Measurements from ENCODE around the gene PANX2.

The PANX2 gene

GRCh38 chr22:50174382-50175190 is 4.1 kb downstream of the PANX2 start:
- Histone ChIP-seq H3K79me2 (ENCODE audit: low read length) (no peaks in the 10 kb centered on the region), H3F3A (ENCODE audit: insufficient read depth, low read length) (no peaks in the 10 kb centered on the region), H3K27me3 (replicated peaks; ENCODE audit: insufficient read depth, low read length) (peaks cover 6% of the 10 kb centered on the region; the same call in 1 of the 2 replicates), H3K9ac (ENCODE audit: low read length) (no peak overlapping the region), H3K27ac (ENCODE audit: low read length) (no peak overlapping the region), H4K20me1 (ENCODE audit: insufficient read depth, low read length) (no peaks in the 10 kb centered on the region), H3K4me3 (ENCODE audit: low read length) (no peak overlapping the region), H3K36me3 (replicated peaks; ENCODE audit: insufficient read depth, low read length) (no peaks in the 10 kb centered on the region), H3K9me2 (replicated peaks; ENCODE audit: insufficient read depth, low read length) (no peaks in the 10 kb centered on the region), H3K4me1 (ENCODE audit: low read length) (no peaks in the 10 kb centered on the region), H2AFZ (ENCODE audit: low read length) (no peak overlapping the region), H3K9me3 (replicated peaks; ENCODE audit: insufficient read depth, low read length) (no peaks in the 10 kb centered on the region), H3K4me2 (ENCODE audit: low read depth, low read length) (no peak overlapping the region)
- TF ChIP-seq CTCF (IDR thresholded peaks at IDR 0.05; ENCODE audit: low read length): no peak
- TF ChIP-seq EZH2phosphoT487 (IDR thresholded peaks at IDR 0.05; ENCODE audit: low read length): no peak
- no peak for TF ChIP-seq EZH2 (optimal IDR thresholded peaks at IDR 0.05; ENCODE audit: low read depth, low read length)
- no peak for DNase-seq

- no peak overlapping the region for H3K9ac ChIP-seq (ENCODE audit: low read length)
- no peak overlapping the region for H2AFZ ChIP-seq (ENCODE audit: low read length)
- no peak for DNase-seq
- H3F3A ChIP-seq (ENCODE audit: insufficient read depth, low read length): no peaks in the 10 kb centered on the region
- H3K27me3 ChIP-seq (replicated peaks; ENCODE audit: insufficient read depth, low read length): peaks cover 6% of the 10 kb centered on the region; the same call in 1 of the 2 replicates
- H4K20me1 ChIP-seq (ENCODE audit: insufficient read depth, low read length): no peaks in the 10 kb centered on the region
- no peaks in the 10 kb centered on the region for H3K9me3 ChIP-seq (replicated peaks; ENCODE audit: insufficient read depth, low read length)
- no peak overlapping the region for H3K4me2 ChIP-seq (ENCODE audit: low read depth, low read length)
- no peaks in the 10 kb centered on the region for H3K4me1 ChIP-seq (ENCODE audit: low read length)
- no peaks in the 10 kb centered on the region for H3K79me2 ChIP-seq (ENCODE audit: low read length)
- H3K9me2 ChIP-seq (replicated peaks; ENCODE audit: insufficient read depth, low read length): no peaks in the 10 kb centered on the region
- no peak overlapping the region for H3K4me3 ChIP-seq (ENCODE audit: low read length)
- H3K27ac ChIP-seq (ENCODE audit: low read length): no peak overlapping the region
- no peaks in the 10 kb centered on the region for H3K36me3 ChIP-seq (replicated peaks; ENCODE audit: insufficient read depth, low read length)
- TF ChIP-seq EZH2phosphoT487 (IDR thresholded peaks at IDR 0.05; ENCODE audit: low read length): no peak
- no peak for TF ChIP-seq EZH2 (optimal IDR thresholded peaks at IDR 0.05; ENCODE audit: low read depth, low read length)
- no peak for TF ChIP-seq CTCF (IDR thresholded peaks at IDR 0.05; ENCODE audit: low read length)
Measured at GRCh38 chr22:50175191-50175461, 4.6 kb downstream of the PANX2 start.

- no peaks in the 10 kb centered on the region for H4K20me1 ChIP-seq (ENCODE audit: insufficient read depth, low read length)
- H3K79me2 ChIP-seq (ENCODE audit: low read length): no peaks in the 10 kb centered on the region
- no peak for TF ChIP-seq EZH2 (optimal IDR thresholded peaks at IDR 0.05; ENCODE audit: low read depth, low read length)
- no peak for TF ChIP-seq EZH2phosphoT487 (IDR thresholded peaks at IDR 0.05; ENCODE audit: low read length)
- no peak for TF ChIP-seq CTCF (IDR thresholded peaks at IDR 0.05; ENCODE audit: low read length)
- H3K9me3 ChIP-seq (replicated peaks; ENCODE audit: insufficient read depth, low read length): no peaks in the 10 kb centered on the region
- no peak overlapping the region for H3K4me2 ChIP-seq (ENCODE audit: low read depth, low read length)
- no peak for DNase-seq
- no peaks in the 10 kb centered on the region for H3K9me2 ChIP-seq (replicated peaks; ENCODE audit: insufficient read depth, low read length)
- H3K27me3 ChIP-seq (replicated peaks; ENCODE audit: insufficient read depth, low read length): peaks cover 6% of the 10 kb centered on the region; the same call in 1 of the 2 replicates
- no peak overlapping the region for H3K4me3 ChIP-seq (ENCODE audit: low read length)
- H3K9ac ChIP-seq (ENCODE audit: low read length): no peak overlapping the region
- H3F3A ChIP-seq (ENCODE audit: insufficient read depth, low read length): no peaks in the 10 kb centered on the region
- H3K36me3 ChIP-seq (replicated peaks; ENCODE audit: insufficient read depth, low read length): no peaks in the 10 kb centered on the region
- H2AFZ ChIP-seq (ENCODE audit: low read length): no peak overlapping the region
- no peaks in the 10 kb centered on the region for H3K4me1 ChIP-seq (ENCODE audit: low read length)
- H3K27ac ChIP-seq (ENCODE audit: low read length): no peak overlapping the region
Measured at GRCh38 chr22:50175921-50176849, 5.7 kb downstream of the PANX2 start.

Measured in MM.1S (cell line).